Tibial nerve (tissue), 4 donors: ENCODE data around the gene NTM. TPM values are rescaled to one million over a fixed set of nuclear protein-coding genes. Genes with fewer than 3 reads are reported as not detected.

Experiments used
- DNase-seq, 2 donors: peaks; one replicate each; pipeline ENCODE4 v3.0.0-alpha.2; 2019; ENCODE audit warnings: low spot score in 2 of 2
- H3K27ac ChIP-seq, 4 donors: fragments of 200-600 bp; sonication (generic) in 3 of 4; one replicate each; pipeline ENCODE4 v1.5.1; 2017 to 2019; ENCODE audit warnings: mild to moderate bottlenecking in 1 of 4
- H3K27me3 ChIP-seq, 2 donors: fragments of 200-600 bp; sonication (generic) in 1 of 2; one replicate each; pipeline versions ENCODE4 v1.5.1 to v1.6.0; 2017 to 2019
- H3K36me3 ChIP-seq, 3 donors: fragments of 200-600 bp; sonication (generic); one replicate each; pipeline ENCODE4 v1.5.1; 2018 to 2019
- H3K4me1 ChIP-seq, 4 donors: fragments of 200-600 bp; sonication (generic) in 3 of 4; one replicate each; pipeline ENCODE4 v1.5.1; 2017 to 2019
- H3K4me3 ChIP-seq, 4 donors: fragments of 200-600 bp; sonication (generic) in 3 of 4; one replicate each; pipeline ENCODE4 v1.5.1; 2017 to 2019; ENCODE audit warnings: mild to moderate bottlenecking in 1 of 4, moderate library complexity in 1 of 4
- H3K9me3 ChIP-seq, 4 donors: fragments of 200-600 bp; sonication (generic) in 3 of 4; one replicate each; pipeline ENCODE4 v1.5.1; 2017 to 2019
- EP300 ChIP-seq, 2 donors: sonication (generic); formaldehyde crosslinking; IDR thresholded peaks; one replicate each; pipeline ENCODE4 v1.6.1; 2017; ENCODE audit warnings: antibody characterized with exemption in 2 of 2, mild to moderate bottlenecking in 1 of 2
- POLR2A ChIP-seq, 2 donors: fragments of 450-650 bp; IDR thresholded peaks; one replicate each; pipeline ENCODE4 v1.6.1; 2017; ENCODE audit warnings: antibody characterized with exemption in 2 of 2, mild to moderate bottlenecking in 2 of 2, moderate library complexity in 2 of 2
- WGBS, 2 donors: methylation state at CpG; one replicate each; pipeline ENCODE4 v1.1.5; 2018; 5-methylcytosine and 5-hydroxymethylcytosine counted together
- total RNA-seq, 4 donors: library from RNA; depleted of rRNA; stranded (reverse); fragments of >200 nt; gene quantifications; one replicate each; pipeline ENCODE4 v1.1.0, GENCODE V29; 2016
- TF ChIP-seq, protein P1 (sequence below), 5 experiments: fragments of 200-600 bp in 3 of 5; fragments of 450-650 bp in 2 of 5; sonication (generic) in 3 of 5; IDR thresholded peaks; one replicate each; pipeline ENCODE4 v1.5.1; 2016 to 2019; ENCODE audit warnings: antibody characterized with exemption in 5 of 5, mild to moderate bottlenecking in 3 of 5, moderate library complexity in 2 of 5

Gene NTM
- total RNA-seq, 4 donors from 2014 or later = 3.7 to 11.4 (median 10.8) TPM

GRCh38 chr11:132289590-132290256 is 919.3 kb downstream of the NTM start:
- H3K4me1 ChIP-seq = no peaks in the 10 kb centered on the region
- H3K27ac ChIP-seq = no peak overlapping the region
- 60 to 65% methylated on average over 6 of the region's 6 CpGs for WGBS, 2 donors
- no peaks in the 10 kb centered on the region for H3K27me3 ChIP-seq
- no peaks in the 10 kb centered on the region for H3K36me3 ChIP-seq
- no peak overlapping the region for H3K4me3 ChIP-seq
- TF ChIP-seq POLR2A (IDR thresholded peaks at IDR 0.05) = no peak
- TF ChIP-seq, protein P1, sequence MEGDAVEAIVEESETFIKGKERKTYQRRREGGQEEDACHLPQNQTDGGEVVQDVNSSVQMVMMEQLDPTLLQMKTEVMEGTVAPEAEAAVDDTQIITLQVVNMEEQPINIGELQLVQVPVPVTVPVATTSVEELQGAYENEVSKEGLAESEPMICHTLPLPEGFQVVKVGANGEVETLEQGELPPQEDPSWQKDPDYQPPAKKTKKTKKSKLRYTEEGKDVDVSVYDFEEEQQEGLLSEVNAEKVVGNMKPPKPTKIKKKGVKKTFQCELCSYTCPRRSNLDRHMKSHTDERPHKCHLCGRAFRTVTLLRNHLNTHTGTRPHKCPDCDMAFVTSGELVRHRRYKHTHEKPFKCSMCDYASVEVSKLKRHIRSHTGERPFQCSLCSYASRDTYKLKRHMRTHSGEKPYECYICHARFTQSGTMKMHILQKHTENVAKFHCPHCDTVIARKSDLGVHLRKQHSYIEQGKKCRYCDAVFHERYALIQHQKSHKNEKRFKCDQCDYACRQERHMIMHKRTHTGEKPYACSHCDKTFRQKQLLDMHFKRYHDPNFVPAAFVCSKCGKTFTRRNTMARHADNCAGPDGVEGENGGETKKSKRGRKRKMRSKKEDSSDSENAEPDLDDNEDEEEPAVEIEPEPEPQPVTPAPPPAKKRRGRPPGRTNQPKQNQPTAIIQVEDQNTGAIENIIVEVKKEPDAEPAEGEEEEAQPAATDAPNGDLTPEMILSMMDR (IDR thresholded peaks at IDR 0.05) = no peak
- TF ChIP-seq EP300 (IDR thresholded peaks at IDR 0.05) = no peak
- no peaks in the 10 kb centered on the region for H3K9me3 ChIP-seq
- DNase-seq = no peak

GRCh38 chr11:132293586-132293985 is 923.2 kb downstream of the NTM start:
- H3K27me3 ChIP-seq = no peaks in the 10 kb centered on the region
- WGBS, 2 donors = 56 to 60% methylated on average over 4 of the region's 4 CpGs
- DNase-seq = no peak
- no peaks in the 10 kb centered on the region for H3K9me3 ChIP-seq
- H3K36me3 ChIP-seq = no peaks in the 10 kb centered on the region
- H3K4me1 ChIP-seq = no peaks in the 10 kb centered on the region
- TF ChIP-seq POLR2A (IDR thresholded peaks at IDR 0.05) (no peak), EP300 (IDR thresholded peaks at IDR 0.05) (no peak)
- TF ChIP-seq, protein P1 (IDR thresholded peaks at IDR 0.05) = no peak
- no peak overlapping the region for H3K4me3 ChIP-seq
- no peak overlapping the region for H3K27ac ChIP-seq

GRCh38 chr11:132296946-132297610 is 926.7 kb downstream of the NTM start:
- Histone ChIP-seq H3K4me1 (no peaks in the 10 kb centered on the region), H3K36me3 (no peaks in the 10 kb centered on the region), H3K27ac (no peak overlapping the region), H3K4me3 (no peak overlapping the region), H3K9me3 (no peaks in the 10 kb centered on the region), H3K27me3 (no peaks in the 10 kb centered on the region)
- DNase-seq = no peak
- TF ChIP-seq POLR2A (IDR thresholded peaks at IDR 0.05) (no peak), EP300 (IDR thresholded peaks at IDR 0.05) (no peak)
- TF ChIP-seq, protein P1 (IDR thresholded peaks at IDR 0.05) = no peak
- WGBS, 2 donors = 90 to 93% methylated on average over 3 of the region's 3 CpGs

GRCh38 chr11:132298357-132298756 is 927.9 kb downstream of the NTM start:
- H3K4me3 ChIP-seq = no peak overlapping the region
- H3K27ac ChIP-seq = no peak overlapping the region
- no peaks in the 10 kb centered on the region for H3K27me3 ChIP-seq
- H3K4me1 ChIP-seq = no peaks in the 10 kb centered on the region
- DNase-seq = no peak
- 92 to 96% methylated on average over 4 of the region's 4 CpGs for WGBS, 2 donors
- no peak for TF ChIP-seq POLR2A (IDR thresholded peaks at IDR 0.05)
- TF ChIP-seq, protein P1 (IDR thresholded peaks at IDR 0.05) = no peak
- TF ChIP-seq EP300 (IDR thresholded peaks at IDR 0.05) = no peak
- H3K36me3 ChIP-seq = no peaks in the 10 kb centered on the region
- H3K9me3 ChIP-seq = no peaks in the 10 kb centered on the region

DNA sequence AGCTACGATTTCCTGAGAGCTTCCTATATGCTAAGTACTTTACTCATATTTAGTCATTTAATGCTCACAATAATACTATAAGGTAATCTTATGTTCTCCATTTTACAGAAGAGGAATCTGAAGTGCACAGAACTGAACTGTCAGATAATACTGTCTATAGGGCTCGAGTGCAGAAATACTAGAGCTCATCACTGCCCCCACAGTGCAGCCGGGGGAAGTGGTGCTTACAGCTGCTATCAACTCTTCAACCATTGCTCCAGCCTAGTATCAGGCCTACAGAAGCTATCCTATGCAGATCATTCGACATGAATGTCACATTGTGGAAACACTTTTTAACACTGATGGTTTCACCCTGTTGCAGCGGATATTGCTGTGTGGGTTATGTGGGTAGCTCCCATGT is 929.9 kb downstream of the NTM start:
- Histone ChIP-seq H3K27me3 (no peaks in the 10 kb centered on the region), H3K27ac (no peak overlapping the region), H3K4me1 (no peaks in the 10 kb centered on the region), H3K9me3 (no peaks in the 10 kb centered on the region), H3K36me3 (no peaks in the 10 kb centered on the region), H3K4me3 (no peak overlapping the region)
- WGBS, 2 donors = 67 to 73% methylated on average over 5 of the region's 5 CpGs
- TF ChIP-seq, protein P1 (IDR thresholded peaks at IDR 0.05) = no peak
- TF ChIP-seq EP300 (IDR thresholded peaks at IDR 0.05) (no peak), POLR2A (IDR thresholded peaks at IDR 0.05) (no peak)
- DNase-seq = no peak
